ENCODE results near the gene LIN7B.

Gene LIN7B, protein sequence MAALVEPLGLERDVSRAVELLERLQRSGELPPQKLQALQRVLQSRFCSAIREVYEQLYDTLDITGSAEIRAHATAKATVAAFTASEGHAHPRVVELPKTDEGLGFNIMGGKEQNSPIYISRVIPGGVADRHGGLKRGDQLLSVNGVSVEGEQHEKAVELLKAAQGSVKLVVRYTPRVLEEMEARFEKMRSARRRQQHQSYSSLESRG

DNA sequence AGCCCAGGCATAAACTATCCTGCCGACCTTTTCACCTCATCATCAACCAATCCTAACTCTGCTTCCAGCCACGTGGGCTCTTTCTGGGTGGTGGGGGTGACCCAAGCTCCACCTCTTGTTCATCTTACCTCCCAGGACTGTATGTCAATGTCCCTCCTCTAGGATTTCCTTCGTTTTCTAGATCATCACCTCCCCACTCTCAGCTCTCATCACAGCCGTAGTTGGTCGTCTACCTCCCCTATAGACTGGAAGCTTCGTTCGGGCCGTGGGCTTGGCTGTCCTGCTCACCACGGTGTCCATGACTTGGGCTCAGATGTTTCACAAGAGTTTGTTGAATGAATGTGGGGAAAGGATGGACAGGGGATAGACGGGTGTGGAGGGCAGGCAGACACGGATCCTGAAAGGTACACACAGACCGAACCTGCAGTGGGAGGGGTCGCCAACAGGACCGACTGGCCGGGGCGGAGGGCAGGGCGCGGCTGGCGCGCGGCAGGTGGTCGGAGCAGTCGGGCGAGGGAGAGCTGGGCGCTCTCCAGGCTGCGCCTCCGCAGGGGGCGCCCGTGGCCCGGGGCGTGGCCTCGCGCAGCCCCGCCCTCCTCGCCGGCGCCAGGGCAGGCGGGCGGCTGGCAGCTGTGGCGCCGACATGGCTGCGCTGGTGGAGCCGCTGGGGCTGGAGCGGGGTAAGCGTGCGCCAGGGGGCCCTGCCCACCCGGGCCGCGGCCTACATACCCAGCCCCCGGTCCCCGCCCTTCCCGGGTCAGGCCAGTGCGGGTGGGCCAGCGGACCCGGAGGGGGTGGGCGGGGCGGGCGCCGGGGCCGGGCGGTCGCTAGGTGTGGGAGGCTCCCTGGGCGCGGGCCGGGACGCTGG, at the start of gene LIN7B:
TSS of gene LIN7B (plus strand) at position 609 of the 868 bp plus-strand sequence. CDS start at position 644, 35 bp downstream.
- peak; percentile 71 for DNase-seq

DNA sequence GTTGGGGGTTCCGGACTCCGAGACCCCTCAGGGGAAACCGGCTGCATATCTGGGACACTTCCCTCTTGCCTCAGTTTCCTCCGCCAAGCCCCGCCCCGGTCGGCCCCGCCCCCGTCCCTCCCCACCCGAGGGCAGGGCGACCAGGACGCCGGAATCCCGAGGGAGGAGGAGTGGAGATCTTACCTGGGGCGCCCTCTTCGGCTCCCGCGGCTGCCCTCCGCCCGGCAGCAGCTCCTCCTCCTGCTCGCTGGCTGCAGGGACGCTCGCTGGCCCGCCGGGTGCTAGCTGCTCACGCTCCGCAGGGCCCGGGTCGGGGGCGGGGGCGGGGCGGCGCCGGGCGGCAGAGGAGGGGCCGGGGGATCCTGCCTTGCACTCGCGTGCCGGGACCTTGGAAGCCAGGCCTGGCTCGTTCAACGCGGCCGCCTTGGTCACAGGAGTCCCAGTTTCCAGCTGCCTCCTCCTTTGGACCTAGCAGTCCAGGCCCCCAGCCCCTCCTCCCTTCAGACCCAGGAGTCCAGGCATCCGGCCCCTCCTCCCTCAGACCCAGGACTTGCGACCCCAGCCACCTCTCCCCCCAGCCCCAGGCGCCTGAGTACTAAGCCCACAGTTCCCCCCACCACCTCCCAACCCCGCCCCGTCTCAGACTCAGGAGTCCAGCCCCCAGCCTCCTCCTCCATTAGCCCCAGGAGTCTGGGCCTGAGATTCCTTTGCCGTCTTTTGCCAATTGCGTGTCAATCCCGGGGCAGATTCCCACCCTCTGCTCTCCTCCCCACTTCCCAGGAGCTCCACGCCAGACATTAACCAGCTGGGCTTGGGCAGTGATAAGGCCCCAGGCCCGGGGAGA, 49.2 kb upstream of the LIN7B start, which contains the start of gene NTF4:
TSS of gene NTF4 (minus strand) at position 51 of the 844 bp plus-strand sequence. CDS start 2,821 bp downstream, outside the sequence.
- DNase-seq: no peak

DNA sequence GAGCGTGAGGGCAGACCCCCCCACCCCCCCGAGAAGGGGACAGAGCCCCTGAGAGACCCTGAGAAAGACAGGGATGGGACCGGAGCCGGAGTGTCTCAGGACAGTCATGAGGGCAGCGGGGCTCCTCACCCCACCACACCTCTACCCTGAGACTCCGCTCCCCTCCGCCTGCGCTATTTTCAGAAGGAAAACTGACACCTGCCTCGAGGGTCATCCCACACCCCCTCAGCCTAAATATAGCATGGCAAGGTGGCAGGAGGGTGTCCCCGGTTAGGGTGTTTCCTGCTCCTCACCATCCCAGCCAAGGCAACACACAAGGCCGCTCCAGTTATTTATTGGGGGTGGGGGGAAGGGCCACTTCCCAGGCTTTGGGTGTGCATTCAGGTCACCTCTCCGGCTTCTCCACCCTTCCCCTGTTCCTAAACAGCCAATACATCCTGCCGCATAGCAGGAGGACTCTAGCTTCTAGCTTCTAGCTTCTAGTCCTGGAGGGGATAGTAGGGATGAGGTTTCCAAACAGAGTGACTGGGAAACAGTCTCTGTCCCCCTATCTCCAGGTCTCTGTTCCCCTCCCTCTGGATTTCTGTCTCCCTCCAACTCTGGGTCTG, 48.2 kb upstream of the LIN7B start:
- DNase-seq: no peak

DNA sequence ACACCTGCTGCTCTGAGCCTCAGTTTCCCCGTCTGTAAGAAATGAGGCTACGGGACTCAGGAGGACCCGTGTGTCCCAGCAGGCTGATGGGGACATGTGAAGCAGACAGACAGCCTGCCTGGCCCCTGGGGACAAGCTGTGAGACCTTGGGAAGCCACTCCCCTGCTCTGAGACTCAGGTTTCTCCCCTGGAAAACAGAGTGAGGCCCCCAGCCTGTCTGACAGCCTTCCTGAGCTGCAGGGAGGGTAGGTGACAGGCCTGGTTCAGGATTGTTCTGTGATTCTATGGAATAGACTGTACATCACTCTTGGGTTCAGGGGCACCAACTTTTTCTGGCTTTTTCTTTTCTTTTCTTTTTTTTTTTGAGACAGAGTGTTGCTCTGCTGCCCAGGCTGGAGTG, 46.6 kb upstream of the LIN7B start:
- no peak for DNase-seq

DNA sequence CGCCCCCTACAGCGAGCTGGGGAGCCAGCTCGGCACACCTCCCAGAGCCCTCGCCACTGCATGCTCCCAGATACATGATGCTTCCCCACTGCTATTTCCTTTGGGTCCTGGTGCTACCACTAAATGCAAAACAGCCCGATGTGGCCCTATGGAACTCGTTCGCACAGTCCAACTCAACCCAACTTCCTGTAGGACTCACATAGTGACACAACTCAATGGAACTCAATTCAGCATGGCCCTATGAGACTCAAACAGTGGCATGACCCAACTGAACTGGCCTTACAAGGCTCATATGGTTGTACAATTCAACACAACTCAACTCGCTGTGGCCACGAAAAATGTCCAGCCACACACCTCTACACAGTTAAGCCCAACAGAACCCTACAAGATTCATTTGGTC, 45.1 kb upstream of the LIN7B start:
- DNase-seq: no peak

DNA sequence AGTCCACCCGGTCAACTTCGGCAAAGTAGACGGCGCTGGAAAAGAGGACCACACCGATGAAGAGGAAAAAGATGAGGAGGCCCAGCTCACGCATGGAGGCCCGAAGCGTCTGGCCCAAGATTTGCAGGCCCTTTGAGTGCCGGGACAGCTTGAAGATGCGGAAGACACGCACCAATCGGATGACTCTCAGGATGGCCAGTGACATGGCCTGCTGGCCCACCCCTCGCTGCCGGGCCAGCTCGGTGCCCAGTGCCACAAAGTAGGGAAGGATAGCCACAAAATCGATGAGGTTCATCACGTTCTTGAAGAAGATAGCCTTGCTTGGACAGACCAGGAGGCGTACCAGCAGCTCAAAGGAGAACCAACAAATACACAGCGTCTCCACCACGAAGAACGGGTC, 43.8 kb upstream of the LIN7B start:
- no peak for DNase-seq

DNA sequence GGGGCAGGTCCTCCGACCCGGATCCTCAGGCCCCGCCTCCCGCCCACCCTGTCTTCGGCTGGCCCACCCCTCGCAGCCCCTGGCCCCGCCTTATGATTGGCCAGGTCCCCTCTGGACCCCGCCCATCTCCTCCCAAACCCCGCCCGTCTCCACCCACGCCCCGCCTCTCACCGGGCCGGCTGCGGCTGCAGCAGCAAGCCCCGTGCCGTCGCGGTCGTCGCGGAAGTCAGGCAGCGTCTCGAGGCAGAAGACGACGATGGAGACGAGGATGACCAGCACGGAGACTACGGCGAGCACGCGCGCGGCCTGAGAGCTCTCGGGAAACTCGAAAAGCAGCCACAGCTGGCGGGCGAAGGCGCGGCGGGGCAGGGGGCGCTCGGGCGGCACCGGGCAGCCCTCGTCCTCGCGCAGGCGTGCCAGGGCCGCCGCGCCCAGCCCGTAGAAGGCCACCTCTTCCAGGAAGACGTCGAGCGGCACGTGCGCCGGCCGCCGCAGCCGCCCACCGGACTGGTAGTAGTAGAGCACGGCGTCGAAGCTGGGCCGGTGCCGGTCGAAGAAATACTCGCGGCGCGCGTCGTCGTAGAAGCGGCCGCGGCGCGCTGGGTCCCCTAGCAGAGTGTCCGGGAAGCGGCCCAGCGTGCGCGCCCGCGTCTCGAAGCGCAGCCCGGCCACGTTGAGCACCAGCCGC, 42.2 kb upstream of the LIN7B start:
- no peak for DNase-seq

DNA sequence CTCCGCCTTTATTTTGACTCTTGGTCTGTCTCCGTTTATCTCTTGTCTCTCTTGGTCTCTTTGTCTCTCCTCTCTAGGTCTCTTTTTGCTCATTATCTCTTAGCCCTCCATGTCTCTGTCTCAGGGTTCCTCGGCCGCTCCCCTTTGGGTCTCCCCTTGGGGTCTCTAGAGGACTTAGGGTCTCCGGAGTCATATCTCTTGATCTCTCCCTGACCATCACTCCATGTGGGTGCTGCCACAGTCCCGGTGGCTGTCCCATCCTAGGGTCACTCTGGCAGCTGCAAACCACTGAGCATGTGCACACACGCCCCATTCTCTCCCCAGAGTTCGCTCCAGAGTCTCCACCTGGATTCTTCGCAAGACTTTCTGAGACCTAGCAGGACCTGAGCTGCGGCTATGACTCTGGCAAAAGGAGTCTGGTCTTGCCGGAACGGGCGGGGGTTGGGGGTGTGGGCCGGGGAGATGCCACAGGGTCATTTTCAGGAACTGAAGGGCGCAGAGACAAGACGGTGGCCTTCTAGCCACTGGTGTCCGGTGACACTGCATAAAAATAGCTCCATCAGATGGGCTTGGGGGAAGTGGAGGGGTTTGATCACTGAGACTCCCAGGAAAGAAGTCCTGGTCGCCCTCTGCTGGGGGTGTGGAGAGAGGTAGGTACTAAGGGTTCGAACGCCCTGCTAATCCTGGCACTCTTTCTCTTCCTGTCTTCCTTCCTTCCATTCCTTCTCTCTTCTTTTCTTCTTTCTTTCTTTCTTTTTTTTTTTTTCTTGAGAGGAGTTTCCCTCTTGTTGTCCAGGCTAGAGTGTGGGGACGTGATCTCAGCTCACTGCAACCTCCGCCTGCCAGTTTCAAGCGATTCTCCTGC, 40.4 kb upstream of the LIN7B start:
- peak; percentile 67 for DNase-seq

DNA sequence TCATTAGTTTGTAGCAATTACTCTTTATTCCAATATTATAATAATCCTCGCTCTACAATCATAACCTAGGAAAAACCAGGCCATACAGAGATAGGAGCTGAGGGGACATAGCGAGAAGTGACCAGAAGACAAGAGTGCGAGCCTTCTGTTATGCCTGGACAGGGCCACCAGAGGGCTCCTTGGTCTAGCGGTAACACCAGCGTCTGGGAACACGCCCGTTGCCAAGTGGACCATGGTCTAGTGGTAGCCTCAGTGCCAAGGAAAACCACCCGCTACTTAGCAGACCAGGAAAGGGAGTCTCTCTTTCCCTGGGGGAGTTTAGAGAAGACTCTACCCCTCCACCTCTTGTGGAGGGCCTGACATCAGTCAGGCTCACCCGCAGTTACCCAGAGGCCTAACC, 39.3 kb upstream of the LIN7B start:
- peak; percentile 34 for DNase-seq

DNA sequence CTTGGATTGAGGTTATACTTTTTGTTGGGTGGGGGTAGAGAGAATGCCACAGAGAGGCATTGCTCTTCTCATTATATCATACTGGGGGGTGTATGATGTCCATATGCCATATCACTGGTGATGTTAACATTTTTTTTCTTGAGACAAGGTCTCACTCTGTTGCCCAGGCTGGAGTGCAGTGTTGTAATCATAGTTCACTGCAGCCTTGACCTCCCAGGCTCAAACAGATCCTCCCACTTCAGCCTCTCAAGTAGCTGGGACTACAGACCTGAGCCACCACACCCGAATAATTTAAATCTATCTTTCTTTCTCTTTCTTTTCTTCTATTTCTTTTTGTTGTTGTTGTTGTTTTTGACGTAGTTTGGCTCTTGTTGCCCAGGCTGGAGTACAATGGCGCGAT, 33.8 kb upstream of the LIN7B start:
- DNase-seq: no peak

DNA sequence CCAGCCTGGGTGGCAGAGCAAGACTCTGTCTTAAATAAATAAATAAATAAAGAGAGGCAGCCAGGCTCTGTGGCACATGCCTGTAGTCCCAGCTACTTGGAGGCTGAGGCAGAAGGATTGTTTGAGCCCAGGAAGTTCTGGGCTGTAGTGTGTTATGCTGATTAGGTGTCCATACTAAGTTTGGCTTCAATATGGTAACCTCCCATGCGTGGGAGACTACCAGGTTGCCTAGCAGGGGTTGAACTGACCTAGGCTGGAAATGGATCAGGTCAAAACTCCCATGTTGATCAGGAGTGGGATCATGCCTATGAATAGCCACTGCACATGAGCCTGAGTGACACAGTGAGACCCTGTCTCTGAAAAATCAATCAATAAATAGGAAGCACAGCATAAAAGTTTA, 32.9 kb upstream of the LIN7B start:
- DNase-seq: peak; percentile 32

DNA sequence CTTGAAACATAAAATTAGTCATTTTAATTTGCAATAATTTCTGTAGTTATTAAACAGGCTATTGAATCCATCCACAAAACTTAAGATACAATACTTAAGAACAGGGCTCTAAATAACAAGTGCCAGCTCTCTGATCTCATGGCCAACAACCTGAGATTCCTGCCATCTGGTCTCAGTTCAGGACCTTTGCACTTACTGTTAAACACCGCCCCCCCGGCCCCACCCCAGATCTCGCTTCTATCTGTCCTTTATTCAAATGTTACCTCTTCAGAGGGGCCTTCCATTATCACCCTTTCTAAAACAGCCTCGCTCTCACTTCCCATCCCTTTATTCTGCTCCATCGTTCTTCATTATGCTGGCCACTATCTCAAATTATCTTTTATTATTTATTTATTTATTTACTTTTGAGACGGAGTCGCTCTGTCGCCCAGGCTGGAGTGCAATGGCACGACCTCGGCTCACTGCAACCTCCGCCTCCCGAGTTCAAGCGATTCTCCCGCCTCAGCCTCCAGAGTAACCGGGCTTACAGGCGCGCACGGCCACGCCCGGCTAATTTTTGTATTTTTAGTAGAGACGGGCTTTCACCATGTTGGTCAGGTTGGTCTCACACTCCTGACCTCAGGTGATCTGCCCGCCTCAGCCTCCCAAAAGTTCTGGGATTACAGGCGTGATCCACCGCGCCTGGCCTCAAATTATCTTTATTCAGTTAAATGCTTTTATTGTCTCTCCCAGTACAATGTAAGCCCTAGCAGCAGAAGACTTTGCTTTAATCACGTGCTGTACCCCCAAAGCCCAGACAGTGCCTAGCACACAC, 29.8 kb upstream of the LIN7B start:
- no peak for DNase-seq

DNA sequence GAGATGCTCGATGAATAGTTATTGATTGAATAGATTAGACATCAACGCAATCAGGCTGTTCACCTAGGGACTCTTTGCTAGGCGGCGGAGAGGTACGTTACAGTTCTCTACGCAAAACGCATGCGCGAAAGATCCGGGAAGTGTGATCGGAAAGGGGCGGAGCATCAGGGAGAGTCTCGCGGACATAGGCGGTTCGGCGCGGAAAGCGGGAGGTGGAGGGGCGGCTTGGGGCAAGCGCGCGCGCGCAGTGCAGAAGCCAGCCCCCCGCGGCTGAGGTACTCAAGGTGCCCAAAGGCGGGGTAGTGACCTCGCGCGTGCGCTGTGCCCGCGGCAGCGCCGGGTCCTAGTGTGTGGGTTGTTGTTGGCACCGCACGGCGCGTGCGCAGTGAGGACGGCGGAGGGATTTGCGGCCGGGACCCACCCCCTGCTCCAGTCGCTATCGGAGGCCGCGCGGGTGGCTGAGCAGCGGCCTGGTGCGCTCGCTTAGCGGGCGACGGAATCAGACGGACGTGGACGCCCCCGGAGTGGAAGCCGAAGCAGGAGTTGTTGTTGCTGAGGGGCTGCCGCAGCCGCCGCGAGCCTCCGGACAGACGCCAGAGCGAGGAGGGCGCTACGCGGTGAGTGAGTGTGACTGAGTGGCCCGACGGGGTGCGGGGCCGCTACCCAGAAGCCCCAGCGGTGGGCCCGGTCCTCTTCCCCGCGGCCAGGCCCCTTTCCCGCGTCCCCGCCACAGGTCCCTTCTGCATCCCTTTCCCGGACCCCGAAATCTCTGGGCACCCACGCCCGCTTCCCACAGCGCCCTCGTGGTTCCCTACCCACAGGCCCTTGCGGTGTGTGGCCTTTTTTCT, 28.9 kb upstream of the LIN7B start, which contains the start of gene SNRNP70:
TSS of gene SNRNP70 (plus strand) at position 432 of the 848 bp plus-strand sequence. CDS start 964 bp downstream, outside the sequence.
- peak; percentile 99 for DNase-seq

DNA sequence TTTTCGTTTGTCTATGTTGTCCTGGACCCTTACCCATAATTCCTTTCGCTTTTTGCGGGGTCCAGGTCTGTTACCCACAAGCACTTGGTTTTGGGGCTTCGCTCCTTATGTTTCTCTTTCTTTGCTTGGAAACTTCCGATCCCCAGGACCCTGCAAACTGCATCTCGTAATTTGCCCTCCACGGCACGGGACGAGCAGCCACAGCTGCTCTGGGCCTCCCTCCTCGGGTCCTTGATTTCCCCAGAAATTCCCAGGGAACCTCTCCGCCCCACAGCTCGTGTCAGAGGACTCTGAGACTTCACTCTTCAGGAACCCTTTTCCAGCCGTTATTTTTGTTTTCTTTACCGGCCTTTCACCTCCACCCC, 28.3 kb upstream of the LIN7B start:
- DNase-seq: no peak

DNA sequence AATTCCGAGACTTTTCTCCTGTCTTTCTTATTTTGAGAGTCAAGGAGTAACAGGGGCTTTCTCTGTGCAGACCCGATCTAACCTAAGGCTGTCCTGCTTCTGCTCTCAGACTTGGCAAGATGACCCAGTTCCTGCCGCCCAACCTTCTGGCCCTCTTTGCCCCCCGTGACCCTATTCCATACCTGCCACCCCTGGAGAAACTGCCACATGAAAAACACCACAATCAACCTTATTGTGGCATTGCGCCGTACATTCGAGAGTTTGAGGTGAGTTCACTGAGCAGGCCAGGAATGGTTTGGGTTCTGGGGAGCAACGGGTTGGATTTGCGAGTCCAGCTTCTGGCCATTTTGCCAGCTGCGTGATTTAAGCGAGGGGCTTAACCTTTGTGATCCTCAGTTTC, 27.9 kb upstream of the LIN7B start:
- no peak for DNase-seq

DNA sequence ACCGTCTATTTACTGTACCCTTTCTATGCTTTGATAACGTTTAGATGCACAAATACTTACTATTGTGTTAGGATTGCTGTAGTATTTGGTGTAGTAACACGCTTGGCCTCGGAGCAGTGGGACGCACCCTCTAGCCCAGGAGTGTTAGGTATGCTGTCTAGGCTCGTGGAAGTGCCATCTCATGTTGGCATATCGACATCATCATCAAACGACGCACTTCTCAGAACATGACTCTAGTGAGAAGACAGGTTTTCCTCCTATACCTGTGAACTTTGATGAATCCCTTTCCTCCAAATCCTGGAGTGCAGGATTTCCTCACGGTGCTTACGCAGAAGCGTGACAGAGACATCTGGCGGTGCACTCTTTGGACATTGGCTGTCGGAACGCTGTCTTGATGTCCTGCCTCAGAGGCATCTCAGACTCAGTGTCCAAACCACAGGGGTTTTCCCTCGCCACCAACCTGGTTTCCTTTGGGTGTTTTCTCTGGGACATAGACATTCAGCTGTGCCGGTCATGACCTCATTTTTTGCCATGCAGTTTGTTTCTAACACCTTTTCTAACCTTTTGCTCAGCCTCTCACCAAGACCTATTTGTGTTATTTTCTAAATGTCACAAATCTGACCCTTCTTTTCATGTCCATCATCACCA, 22.7 kb upstream of the LIN7B start:
- DNase-seq: no peak

DNA sequence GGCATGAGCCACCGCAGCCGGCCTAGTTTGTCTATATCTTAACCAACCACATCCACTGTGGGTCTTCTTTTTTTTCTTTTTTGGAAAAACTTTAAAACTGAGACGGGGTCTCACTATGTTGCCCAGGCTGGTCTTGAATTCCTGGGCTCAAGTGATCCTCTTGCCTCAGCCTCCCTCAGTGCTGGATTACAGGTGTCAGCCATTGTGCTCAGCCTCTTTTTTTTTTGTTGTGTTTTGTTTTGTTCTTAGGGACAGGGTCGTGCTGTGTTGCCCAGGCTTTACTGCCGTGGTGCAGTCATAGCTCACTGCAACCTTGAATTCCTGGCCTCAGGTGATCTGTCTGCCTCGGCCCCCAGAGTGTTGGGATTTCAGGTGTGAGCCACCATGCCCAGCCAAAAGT, 21.5 kb upstream of the LIN7B start:
- no peak for DNase-seq

All from MV-4-11 (cell line).